Effector CD8-positive, alpha-beta T cell (primary cell): Measurements from ENCODE around the gene DDB1.
"Not testable (repeated sequence)": the region's sequence is repeated elsewhere in the genome, so short reads cannot be mapped to it uniquely, and the experiment has no call there.

Experiments
- DNase-seq: peaks from one replicate; lab custom pipeline; 2025; lab: John Stamatoyannopoulos, UW

The DDB1 gene

DNA sequence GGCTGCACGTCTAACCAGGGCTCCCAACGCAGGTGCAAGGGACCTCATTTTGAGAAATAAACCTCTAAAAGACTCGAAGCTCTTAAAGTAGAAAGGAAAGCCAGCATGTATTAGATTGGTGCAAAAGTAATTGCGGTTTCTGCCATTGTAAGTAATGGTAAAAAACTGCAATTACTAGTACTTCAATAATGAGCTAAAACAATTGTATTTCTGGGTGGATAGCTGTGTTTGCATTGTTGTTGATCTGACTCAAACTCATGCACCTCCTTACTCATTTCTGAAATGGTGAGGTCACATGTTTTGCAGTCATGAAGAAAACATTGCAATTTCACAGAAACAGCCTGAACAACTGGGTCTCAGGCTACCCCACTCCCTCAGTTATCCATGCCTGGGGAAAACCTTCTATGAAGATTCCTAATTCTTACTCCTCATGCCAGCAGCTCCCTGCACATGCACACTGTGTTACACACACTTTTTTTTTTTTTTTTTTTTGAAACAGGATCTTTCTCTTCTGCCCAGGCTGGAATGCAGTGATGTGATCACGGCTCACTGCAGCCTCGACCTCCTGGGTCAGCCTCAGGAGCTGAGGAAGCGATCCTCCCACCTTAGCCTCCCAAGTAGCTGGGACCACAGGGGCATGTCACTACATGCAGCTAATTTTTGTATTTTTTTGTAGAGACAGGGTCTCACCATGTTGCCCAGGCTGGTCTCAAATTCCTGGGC, 62.4 kb downstream of the DDB1 start:
- DNase-seq, result no peak

DNA sequence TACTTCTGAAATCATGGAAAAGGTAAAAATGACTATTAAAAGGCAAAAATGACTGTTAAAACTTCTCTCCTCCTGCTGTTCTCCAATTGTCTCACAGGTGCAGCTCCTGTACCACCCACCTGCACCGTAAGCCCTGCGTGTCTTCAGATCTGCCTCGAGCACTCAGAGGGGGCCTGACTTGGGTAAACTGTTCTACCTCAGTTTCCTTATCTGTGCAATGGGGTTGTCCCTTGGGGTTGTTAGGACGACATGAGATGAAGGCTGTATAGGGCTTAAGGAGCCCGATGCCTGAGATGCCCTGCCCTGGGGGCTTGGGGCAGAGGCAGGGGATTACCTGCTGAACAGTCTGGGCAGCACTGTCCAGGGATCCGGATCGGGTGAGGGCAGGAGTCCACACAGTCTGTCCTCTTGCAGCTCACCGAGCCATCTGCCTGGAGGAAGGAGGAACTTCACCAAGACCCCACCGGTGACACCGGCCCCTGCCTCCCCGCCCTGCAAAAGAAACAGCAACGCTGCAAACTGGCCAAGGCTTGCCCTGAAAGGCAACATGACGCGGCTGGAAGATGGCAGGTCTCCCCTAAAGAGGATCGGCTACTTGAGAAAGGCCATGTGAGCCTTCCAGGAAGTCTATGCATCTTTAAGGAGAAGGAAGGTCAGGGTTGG, 64.2 kb downstream of the DDB1 start:
- DNase-seq, result no peak

DNA sequence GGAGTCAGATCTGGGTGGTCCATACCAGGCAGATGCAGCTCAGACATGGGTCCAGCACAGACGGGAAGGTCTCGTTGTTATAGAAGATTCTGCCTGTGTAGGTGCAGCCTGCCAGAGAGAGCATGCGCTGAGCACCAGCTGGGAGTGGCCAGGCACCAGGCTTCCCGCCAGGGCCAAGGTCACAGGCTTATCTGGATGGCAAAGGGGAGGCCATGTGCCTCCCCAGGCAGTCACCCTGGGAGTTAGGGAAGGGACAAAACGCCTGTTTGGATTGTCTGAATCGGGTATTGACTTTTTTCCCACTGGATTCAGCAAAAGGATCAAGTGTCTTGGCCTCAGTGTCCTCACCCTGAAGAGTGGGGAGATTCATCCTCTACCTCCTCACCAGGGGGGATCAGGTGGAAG, 65.5 kb downstream of the DDB1 start:
- DNase-seq, result no peak

DNA sequence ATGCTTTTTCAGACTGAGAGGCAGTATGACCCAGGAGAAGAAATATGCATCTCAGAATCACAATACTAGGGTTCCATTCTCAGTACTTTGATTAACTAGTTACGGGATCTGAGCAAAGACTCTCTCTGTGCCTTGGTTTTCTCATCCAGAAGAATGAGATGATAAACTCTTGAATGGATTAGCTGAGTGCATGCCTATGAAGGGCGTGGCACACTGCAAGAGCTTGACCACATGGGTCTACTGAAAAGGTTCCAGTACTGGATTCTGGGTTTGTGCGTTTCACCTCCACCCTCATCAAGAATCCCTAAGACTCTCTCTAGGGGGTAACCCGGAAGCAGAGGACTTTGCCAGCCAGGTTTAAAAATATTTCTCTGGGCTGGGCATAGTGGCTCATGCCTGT, 66.3 kb downstream of the DDB1 start:
- DNase-seq, result no peak

DNA sequence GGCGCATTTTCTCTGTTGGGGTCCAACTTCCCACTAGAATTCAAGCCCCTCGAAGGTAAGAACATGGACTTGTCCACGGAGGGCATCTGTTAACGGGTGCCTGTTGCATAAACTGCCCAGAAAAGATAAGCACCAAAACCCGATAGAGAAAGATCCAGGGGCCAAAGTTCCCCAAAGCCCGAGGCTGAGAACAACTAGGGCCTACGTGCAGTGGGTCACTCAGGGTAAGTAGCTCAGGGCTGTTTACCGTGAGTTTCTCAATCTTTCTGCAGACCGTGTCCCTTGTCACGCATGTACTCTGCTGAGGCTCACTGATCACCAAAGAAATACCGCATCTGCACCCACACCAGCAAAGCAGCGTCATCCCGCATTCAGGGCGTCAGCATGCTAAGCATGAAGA, 67.5 kb downstream of the DDB1 start:
- no peak for DNase-seq

DNA sequence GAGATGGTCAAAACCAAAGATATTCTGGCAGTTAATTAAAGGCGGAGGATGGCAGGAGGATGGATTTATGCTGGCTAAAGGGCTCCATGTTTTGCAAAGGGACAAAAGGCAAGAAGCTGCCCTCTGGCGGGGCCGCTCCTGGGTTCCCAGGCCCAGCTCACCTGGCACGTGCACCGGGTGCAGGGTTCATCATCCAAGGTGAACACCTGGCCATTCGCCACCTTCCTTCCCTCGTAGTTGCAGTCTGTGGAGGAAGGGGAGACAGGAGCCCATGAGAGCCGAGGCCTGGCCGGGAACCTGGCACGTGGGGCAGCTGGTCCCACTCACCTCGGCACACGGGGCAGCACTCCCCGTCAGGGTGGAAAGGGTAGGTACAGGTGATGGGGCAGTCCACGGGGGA, 68.1 kb downstream of the DDB1 start:
- DNase-seq, result no peak

DNA sequence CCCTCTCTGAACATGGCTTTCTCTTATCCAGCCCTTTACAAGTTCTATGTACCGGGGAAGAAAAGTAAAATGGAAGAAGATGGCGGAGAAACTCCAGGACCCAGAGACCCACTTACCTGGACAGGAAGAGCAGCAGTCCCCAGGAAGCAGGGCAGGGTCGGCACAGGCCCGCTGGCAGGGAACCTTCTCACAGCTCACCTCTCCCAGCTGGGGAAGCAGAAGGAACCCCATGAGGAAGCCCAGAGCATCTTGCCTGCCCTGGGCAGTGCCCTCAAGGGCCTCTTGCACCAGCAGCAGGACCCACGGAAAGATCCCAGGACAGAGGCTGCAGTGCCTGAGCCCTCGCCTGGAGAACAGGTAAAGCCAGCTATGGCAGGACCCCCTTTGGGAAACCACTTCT, 68.5 kb downstream of the DDB1 start:
- no peak for DNase-seq

DNA sequence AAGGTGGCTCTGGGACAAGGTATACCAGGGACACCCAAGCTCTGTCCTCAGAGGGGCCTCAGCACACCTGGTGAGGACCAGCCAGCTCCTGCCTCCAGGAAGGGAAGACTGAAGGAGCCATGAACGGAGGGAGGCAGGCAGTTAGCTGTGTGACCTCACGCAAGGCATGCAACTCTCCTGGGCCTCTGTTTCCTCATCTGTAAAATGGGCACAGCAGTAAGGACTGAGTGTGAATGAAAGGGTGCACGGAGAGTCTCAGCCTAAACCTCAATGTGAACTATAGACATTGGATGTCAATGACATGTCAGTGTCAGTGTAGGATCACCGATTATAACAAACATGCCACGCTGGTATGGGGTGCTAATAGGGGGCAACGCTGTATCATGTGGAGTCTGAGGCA, 73.5 kb downstream of the DDB1 start:
- no peak for DNase-seq

DNA sequence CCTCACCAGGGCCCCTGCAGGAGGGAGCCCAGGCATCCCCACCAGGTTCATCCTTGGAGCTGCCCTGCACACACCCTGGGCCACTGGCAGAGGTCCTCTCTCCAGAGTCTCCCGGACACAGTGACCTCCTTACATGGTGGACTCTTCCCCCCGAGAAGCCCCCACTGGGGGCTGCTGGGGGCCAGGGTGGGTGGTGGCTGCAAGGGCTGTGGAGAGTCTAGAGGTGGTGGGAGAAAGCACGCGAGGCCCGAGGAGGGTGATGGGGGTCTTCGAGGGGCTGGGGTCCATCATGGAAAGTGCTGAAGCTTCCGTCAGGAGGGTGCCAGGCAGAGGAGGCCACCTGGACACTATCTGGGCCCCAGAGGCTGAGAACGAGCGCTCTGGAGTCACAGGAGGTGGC, 74.4 kb downstream of the DDB1 start:
- no peak for DNase-seq

DNA sequence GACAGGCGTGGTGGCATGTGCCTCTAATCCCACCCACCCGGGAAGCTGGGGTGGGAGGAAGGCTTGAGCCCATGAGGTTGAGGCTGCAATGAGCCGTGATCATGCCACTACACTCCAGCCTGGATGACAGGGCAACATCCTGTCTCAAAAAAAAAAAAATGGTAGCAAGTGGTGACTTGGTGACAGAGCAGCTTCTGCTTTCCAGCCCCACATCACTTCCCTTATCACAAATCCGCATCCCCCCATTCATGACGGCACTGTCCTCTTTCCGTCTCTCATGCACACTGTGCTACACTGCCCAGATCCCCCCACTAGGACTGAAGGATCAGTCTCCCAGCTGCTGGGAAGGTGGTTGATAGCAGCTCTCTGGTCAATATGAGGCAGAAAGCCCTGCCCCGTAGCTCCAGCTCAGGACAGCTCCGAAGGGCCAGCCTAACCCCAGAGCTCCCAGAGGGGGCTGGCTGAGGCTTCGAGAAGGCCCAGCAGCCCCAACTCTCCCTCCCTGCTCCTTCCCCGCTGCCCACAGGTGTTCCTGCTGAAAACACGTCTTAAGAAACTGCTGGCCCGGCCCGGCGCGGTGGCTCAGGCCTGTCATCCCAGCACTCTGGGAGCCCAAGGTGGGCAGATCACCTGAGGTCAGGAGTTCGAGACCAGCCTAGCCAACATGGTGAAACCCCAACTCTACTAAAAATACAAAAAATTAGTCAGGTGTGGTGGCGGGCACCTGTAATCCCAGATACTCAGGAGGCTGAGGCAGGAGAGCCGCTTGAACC, 76.0 kb downstream of the DDB1 start:
- DNase-seq, result no peak

DNA sequence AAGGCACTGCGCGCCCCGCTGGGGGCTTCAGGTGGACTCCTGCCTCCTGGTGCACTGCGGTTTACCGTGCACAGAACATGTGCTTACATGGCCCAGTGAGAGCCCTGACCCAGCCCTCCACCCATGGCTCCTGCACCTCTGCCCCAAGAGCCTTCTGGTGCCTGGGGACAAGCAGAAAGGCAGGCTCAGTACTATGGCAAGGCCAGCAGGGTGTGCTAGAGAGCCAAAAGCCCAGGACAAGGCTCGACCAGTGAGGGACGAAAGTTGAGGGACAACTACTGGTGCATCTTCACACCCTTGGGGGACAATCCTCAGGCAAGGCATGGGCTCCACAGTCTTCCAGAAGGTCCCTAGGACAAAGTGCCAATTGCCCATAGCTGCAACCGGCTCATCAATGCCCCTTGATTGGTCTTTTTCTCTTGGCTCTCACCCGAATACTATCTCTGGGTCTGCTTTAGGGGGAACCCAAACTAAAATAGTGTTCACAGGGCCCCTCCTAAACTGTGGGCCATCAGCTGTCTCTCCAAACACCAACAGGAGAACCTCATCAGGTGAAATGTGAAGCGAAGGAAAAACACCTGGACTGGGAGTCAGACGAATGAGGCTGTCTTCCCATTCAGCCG, 78.4 kb downstream of the DDB1 start:
- peak; percentile 17 for DNase-seq

DNA sequence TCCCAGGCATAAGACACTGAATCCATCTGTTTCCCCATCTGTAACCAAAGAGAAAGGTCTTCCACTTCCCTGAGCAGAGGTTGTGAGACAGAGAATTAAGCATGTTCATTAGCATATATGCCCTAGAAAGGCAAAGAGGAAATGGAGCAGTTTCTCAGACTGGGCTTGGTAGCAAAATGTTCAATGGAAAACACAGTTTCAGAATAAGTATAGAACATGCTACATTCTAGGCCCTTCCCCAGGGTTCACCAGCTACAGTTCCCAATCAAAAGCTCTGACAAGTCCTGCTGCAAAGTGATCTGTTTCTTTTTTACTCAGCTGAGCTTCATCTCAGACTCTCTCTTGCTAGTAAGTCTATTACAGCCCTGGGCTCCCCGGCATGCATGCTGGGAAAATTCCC, 80.6 kb downstream of the DDB1 start:
- not testable (repeated sequence) for DNase-seq

DNA sequence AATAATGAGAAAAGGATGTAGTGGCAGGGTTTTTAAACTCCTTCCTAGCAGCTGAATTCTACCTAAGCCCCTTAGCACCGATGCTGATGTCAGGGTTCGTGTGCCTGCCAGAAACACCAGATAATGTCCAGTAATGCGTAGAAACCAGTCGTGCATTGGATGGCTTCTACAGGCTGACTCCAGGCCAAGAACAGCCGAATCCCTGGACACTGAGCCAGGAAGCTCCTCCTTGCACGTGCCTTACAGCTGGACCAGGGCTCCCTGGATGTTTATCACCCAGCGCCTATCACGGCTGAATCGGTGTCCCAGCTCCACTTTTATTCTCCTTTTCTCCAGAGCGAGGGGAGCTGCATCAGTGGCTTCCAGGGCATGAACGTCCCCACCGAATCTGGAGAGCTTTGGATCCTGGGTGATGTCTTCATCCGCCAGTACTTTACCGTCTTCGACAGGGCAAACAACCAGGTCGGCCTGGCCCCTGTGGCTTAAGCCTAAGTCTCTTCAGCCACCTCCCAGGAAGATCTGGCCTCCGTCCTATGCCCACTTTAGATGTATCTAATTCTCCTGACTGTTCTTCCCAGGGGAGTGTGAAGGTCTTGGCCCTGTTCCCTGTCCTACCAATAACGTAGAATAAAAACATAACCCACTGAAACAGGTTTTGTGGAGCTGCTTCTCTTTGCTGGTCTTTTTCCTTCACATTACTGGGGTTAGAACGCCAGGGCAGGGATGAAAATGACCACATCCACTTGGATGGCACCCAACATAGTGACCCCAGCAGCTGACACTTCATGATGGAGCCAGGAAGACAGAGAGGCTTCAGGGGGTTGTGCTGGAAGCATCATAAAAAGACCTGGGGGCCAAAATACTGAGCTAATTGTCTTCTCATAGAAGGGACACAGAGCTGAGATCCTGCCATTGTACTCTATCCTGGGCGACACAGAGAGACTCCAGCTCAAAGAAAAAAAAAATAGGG, 81.8 kb downstream of the DDB1 start:
- not testable (repeated sequence) for DNase-seq
